ENCODE results near the gene CES2. TPM values are rescaled to one million over a fixed set of nuclear protein-coding genes. Genes with fewer than 3 reads are reported as not detected.
A peak's percentile ranks its signal among the peaks of the same experiment; 100 is the strongest.

Gene CES2
- polyA plus RNA-seq, 1 of the 3 experiments (the other 2 are of a cell fraction) = 33.1 TPM

GRCh38 chr16:66928702-66929388 lies 6.5 kb upstream of the CES2 start:
- TF ChIP-seq RAD21 (IDR thresholded peaks at IDR 0.05; ENCODE audit: low read length) (peak; percentile 55), RFX5 (IDR thresholded peaks at IDR 0.05; ENCODE audit: low read length) (no peak), CTCF (IDR thresholded peaks at IDR 0.05) (peak; percentile 70), SMC3 (IDR thresholded peaks at IDR 0.05; ENCODE audit: low read depth, low read length) (peak; percentile 66), POLR2AphosphoS5 (IDR thresholded peaks at IDR 0.05; ENCODE audit: low read depth, low read length) (no peak)
- 93% methylated on average over 7 of the region's 10 CpGs for WGBS (ENCODE audit: low lambda C conversion rate)
- H3K9me2 ChIP-seq = no peaks in the 10 kb centered on the region
- peak; percentile 59 for DNase-seq
- H3F3A ChIP-seq (replicated peaks; ENCODE audit: insufficient read depth) = peaks cover 18% of the 10 kb centered on the region
- POLR2A ChIA-PET = interaction anchor here (0.6 to 1.0 kb wide), 3 partner anchors 34 to 326 kb away, joined by 3 to 6 read pairs (median 4); no protein-coding TSS in a partner anchor
- peaks cover 16 to 20% of the 10 kb centered on the region in 2 experiments; a peak in 3 of 4 replicates for H3K4me1 ChIP-seq (ENCODE audit: control insufficient read depth in 1 of 2, insufficient read depth in 2 of 2, low read depth in 1 of 2, low read length in 1 of 2)
- no peak overlapping the region for H2AFZ ChIP-seq (ENCODE audit: low read depth)
- no peak overlapping the region for H3K4me2 ChIP-seq
- no peak overlapping the region for H3K9ac ChIP-seq
- peaks cover 18% of the 10 kb centered on the region for H3K79me2 ChIP-seq (ENCODE audit: insufficient read depth)
- CTCF ChIA-PET = interaction anchor here (0.7 to 13.6 kb wide), 13 partner anchors 9 to 227 kb away, joined by 3 to 174 read pairs (median 4); partner anchors contain the start of genes CDH16 and PDP2
- H3K27ac ChIP-seq (ENCODE audit: low read depth in 2 of 2, low read length in 1 of 2) = peak overlapping the region in 1 of 2 experiments; percentile 71; a peak in 2 of 4 replicates
- H4K20me1 ChIP-seq (ENCODE audit: insufficient read depth) = no peaks in the 10 kb centered on the region
- no peaks in the 10 kb centered on the region for H3K27me3 ChIP-seq (ENCODE audit: insufficient read depth)
- peaks cover 0 to 3% of the 10 kb centered on the region in 2 experiments for H3K36me3 ChIP-seq (replicated peaks in 1 of 2; ENCODE audit: control insufficient read depth in 1 of 2, insufficient read depth in 2 of 2, low read length in 1 of 2)
- H3K9me3 ChIP-seq = no peaks in the 10 kb centered on the region
- H3K4me3 ChIP-seq (ENCODE audit: low read depth in 2 of 2, low read length in 1 of 2) = no peak overlapping the region

- DNase-seq = no peak
- CTCF ChIA-PET = interaction anchor here (0.6 to 1.2 kb wide), 4 partner anchors 17 to 62 kb away, joined by 3 to 10 read pairs (median 3); no protein-coding TSS in a partner anchor
- Histone ChIP-seq H3K9me3 (no peaks in the 10 kb centered on the region), H3K9me2 (no peaks in the 10 kb centered on the region), H3K79me2 (ENCODE audit: insufficient read depth) (peaks cover 31% of the 10 kb centered on the region), H3K27ac (ENCODE audit: low read depth in 2 of 2, low read length in 1 of 2) (no peak overlapping the region), H3K36me3 (replicated peaks in 1 of 2; ENCODE audit: control insufficient read depth in 1 of 2, insufficient read depth in 2 of 2, low read length in 1 of 2) (peaks cover 0 to 3% of the 10 kb centered on the region in 2 experiments), H4K20me1 (ENCODE audit: insufficient read depth) (no peaks in the 10 kb centered on the region), H3K4me2 (no peak overlapping the region), H2AFZ (ENCODE audit: low read depth) (no peak overlapping the region), H3K4me3 (ENCODE audit: low read depth in 2 of 2, low read length in 1 of 2) (no peak overlapping the region), H3F3A (replicated peaks; ENCODE audit: insufficient read depth) (peaks cover 18% of the 10 kb centered on the region), H3K4me1 (ENCODE audit: control insufficient read depth in 1 of 2, insufficient read depth in 2 of 2, low read depth in 1 of 2, low read length in 1 of 2) (peaks cover 17 to 20% of the 10 kb centered on the region in 2 experiments; a peak in 3 of 4 replicates), H3K27me3 (ENCODE audit: insufficient read depth) (no peaks in the 10 kb centered on the region), H3K9ac (no peak overlapping the region)
- TF ChIP-seq RAD21 (IDR thresholded peaks at IDR 0.05; ENCODE audit: low read length) = no peak
- TF ChIP-seq NFIC (IDR thresholded peaks at IDR 0.05; ENCODE audit: borderline replicate concordance) = peak; percentile 34; the same call in 1 of the 2 replicates
- POLR2A ChIA-PET = interaction anchor here (1.1 kb wide), 1 partner anchor 27 kb away, joined by 3 read pairs; no protein-coding TSS in a partner anchor
- WGBS (ENCODE audit: low lambda C conversion rate) = 61% methylated on average over 4 of the region's 4 CpGs
These were observed 5.1 kb upstream of the CES2 start for GRCh38 chr16:66930189-66930588.

- no peak overlapping the region for H3K4me3 ChIP-seq (ENCODE audit: low read depth in 2 of 2, low read length in 1 of 2)
- no peak overlapping the region for H2AFZ ChIP-seq (ENCODE audit: low read depth)
- H3K9me3 ChIP-seq = no peaks in the 10 kb centered on the region
- no peak overlapping the region for H3K4me2 ChIP-seq
- H3K27me3 ChIP-seq (ENCODE audit: insufficient read depth) = no peaks in the 10 kb centered on the region
- peaks cover 46% of the 10 kb centered on the region for H3K79me2 ChIP-seq (ENCODE audit: insufficient read depth)
- WGBS (ENCODE audit: low lambda C conversion rate) = 96% methylated on average over 2 of the region's 2 CpGs
- H3F3A ChIP-seq (replicated peaks; ENCODE audit: insufficient read depth) = peaks cover 18% of the 10 kb centered on the region
- DNase-seq = no peak
- H3K9me2 ChIP-seq = no peaks in the 10 kb centered on the region
- H3K27ac ChIP-seq (ENCODE audit: low read depth in 2 of 2, low read length in 1 of 2) = no peak overlapping the region
- CTCF ChIA-PET = interaction anchor here (1.2 to 4.2 kb wide), 2 partner anchors 20 to 37 kb away, joined by 3 to 35 read pairs; no protein-coding TSS in a partner anchor
- peaks cover 0 to 3% of the 10 kb centered on the region in 2 experiments for H3K36me3 ChIP-seq (replicated peaks in 1 of 2; ENCODE audit: control insufficient read depth in 1 of 2, insufficient read depth in 2 of 2, low read length in 1 of 2)
- no peak overlapping the region for H3K9ac ChIP-seq
- H3K4me1 ChIP-seq (ENCODE audit: control insufficient read depth in 1 of 2, insufficient read depth in 2 of 2, low read depth in 1 of 2, low read length in 1 of 2) = peaks cover 20 to 29% of the 10 kb centered on the region in 2 experiments; a peak in 3 of 4 replicates
- POLR2A ChIA-PET = interaction anchor here (1.1 kb wide), 1 partner anchor 22 kb away, joined by 3 read pairs; no protein-coding TSS in a partner anchor
- H4K20me1 ChIP-seq (ENCODE audit: insufficient read depth) = peaks cover 9% of the 10 kb centered on the region; the same call in 1 of the 2 replicates
- TF ChIP-seq EZH2phosphoT487 (IDR thresholded peaks at IDR 0.05; ENCODE audit: borderline replicate concordance, low read depth) = no peak
- TF ChIP-seq MAX (IDR thresholded peaks at IDR 0.05; ENCODE audit: low read depth) = no peak
- no peak for TF ChIP-seq MEF2A (IDR thresholded peaks at IDR 0.05; ENCODE audit: borderline replicate concordance, low read depth)
- TF ChIP-seq USF2 (IDR thresholded peaks at IDR 0.05; ENCODE audit: borderline replicate concordance, low read depth, low read length) = no peak
- no peak for TF ChIP-seq FOXM1 (IDR thresholded peaks at IDR 0.05; ENCODE audit: low read depth)
- no peak for TF ChIP-seq NRF1 (IDR thresholded peaks at IDR 0.05; ENCODE audit: low read depth, low read length)
- no peak for TF ChIP-seq GATA2 (CRISPR knock-in tag; IDR thresholded peaks at IDR 0.05)
- no peak for TF ChIP-seq MXI1 (IDR thresholded peaks at IDR 0.05; ENCODE audit: low read depth, low read length)
- no peak for TF ChIP-seq RXRA (IDR thresholded peaks at IDR 0.05; ENCODE audit: borderline replicate concordance, low read depth)
- TF ChIP-seq SMC3 (IDR thresholded peaks at IDR 0.05; ENCODE audit: low read depth, low read length) = no peak
- no peak for TF ChIP-seq GABPA (IDR thresholded peaks at IDR 0.05; ENCODE audit: low read depth)
- TF ChIP-seq CHD2 (IDR thresholded peaks at IDR 0.05; ENCODE audit: low read length, partially characterized antibody) = no peak
- TF ChIP-seq JUND (IDR thresholded peaks at IDR 0.05) = no peak
These were observed 3.7 kb upstream of the CES2 start for GRCh38 chr16:66931665-66932064.

Data from SK-N-SH (cell line).